Cardiac muscle cell (in vitro differentiated cells and primary cell): ENCODE data around the gene C2orf81. TPM values are rescaled to one million over a fixed set of nuclear protein-coding genes. Genes with fewer than 3 reads are reported as not detected.

Source experiments
- DNase-seq, 2 donors: peaks; one replicate each; pipeline versions ENCODE4 v3.0.0 to v3.0.0-alpha.2; 2010 to 2017; ENCODE audit warnings: low read depth in 1 of 2, low spot score in 1 of 2
- H3K27ac ChIP-seq: fragments of 200-600 bp; sonication (generic); 2 replicates; pipeline ENCODE4 v1.5.1; 2016
- H3K27me3 ChIP-seq: fragments of 200-600 bp; sonication (generic); 2 replicates; pipeline ENCODE4 v1.6.0; 2016; ENCODE audit warnings: control low read depth
- H3K36me3 ChIP-seq: fragments of 200-600 bp; sonication (generic); 2 replicates; pipeline ENCODE4 v1.5.1; 2016; ENCODE audit warnings: control low read depth
- H3K4me1 ChIP-seq: fragments of 200-600 bp; sonication (generic); 2 replicates; pipeline ENCODE4 v1.8.1; 2017; ENCODE audit warnings: low read depth, mild to moderate bottlenecking, mixed run types
- H3K4me3 ChIP-seq: fragments of 200-600 bp; sonication (generic); 2 replicates; pipeline ENCODE4 v1.5.1; 2016; ENCODE audit warnings: mild to moderate bottlenecking
- H3K9me3 ChIP-seq: fragments of 200-600 bp; sonication (generic); 2 replicates; pipeline ENCODE4 v1.5.1; 2017; ENCODE audit warnings: low read depth, mild to moderate bottlenecking, control low read depth
- polyA plus RNA-seq: library from polyadenylated mRNA; unstranded; fragments of >200 nt; fragmentation: Nextera tagmentation; extraction: Ambion mirVana; gene quantifications from 2 replicates; pipeline ENCODE4 v1.2.1, GENCODE V29; 2016
- total RNA-seq: library from RNA; depleted of rRNA; stranded (reverse); fragments of >200 nt; gene quantifications from 2 replicates; pipeline ENCODE4 v1.2.3, GENCODE V29; 2016
- TF ChIP-seq, protein P1 (sequence below): IDR thresholded peaks from 2 replicates; pipeline ENCODE4 v1.5.1; 2012; ENCODE audit warnings: low read depth, mild to moderate bottlenecking, low read length

C2orf81 gene
- total and polyA plus RNA-seq, 2 experiments from 2014 or later = 7.1 to 9.5 TPM

DNA sequence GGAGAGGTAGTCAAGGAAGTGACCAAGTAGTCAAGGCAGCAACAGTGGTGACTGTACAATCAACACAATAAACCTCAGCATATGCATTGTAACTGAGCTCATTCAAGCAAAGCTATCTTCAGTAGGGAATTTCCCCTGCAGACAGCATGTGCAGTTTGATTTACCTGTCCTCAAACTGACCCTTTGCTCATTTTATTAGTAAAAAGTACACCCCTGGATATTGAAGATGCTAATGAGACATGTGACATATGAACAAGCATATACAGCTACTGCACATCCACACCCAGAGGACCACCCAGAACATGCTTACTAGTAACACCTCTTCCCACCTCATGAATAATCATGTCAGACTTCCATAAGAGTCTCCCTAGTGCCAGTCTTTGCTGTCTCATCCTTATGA, 15.4 kb downstream of the C2orf81 start:
- H3K4me3 ChIP-seq = no peak overlapping the region
- no peaks in the 10 kb centered on the region for H3K36me3 ChIP-seq
- no peaks in the 10 kb centered on the region for H3K27me3 ChIP-seq
- no peaks in the 10 kb centered on the region for H3K4me1 ChIP-seq
- DNase-seq = no peak
- H3K27ac ChIP-seq = no peak overlapping the region
- TF ChIP-seq, protein P1, sequence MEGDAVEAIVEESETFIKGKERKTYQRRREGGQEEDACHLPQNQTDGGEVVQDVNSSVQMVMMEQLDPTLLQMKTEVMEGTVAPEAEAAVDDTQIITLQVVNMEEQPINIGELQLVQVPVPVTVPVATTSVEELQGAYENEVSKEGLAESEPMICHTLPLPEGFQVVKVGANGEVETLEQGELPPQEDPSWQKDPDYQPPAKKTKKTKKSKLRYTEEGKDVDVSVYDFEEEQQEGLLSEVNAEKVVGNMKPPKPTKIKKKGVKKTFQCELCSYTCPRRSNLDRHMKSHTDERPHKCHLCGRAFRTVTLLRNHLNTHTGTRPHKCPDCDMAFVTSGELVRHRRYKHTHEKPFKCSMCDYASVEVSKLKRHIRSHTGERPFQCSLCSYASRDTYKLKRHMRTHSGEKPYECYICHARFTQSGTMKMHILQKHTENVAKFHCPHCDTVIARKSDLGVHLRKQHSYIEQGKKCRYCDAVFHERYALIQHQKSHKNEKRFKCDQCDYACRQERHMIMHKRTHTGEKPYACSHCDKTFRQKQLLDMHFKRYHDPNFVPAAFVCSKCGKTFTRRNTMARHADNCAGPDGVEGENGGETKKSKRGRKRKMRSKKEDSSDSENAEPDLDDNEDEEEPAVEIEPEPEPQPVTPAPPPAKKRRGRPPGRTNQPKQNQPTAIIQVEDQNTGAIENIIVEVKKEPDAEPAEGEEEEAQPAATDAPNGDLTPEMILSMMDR = no peak
- no peaks in the 10 kb centered on the region for H3K9me3 ChIP-seq

DNA sequence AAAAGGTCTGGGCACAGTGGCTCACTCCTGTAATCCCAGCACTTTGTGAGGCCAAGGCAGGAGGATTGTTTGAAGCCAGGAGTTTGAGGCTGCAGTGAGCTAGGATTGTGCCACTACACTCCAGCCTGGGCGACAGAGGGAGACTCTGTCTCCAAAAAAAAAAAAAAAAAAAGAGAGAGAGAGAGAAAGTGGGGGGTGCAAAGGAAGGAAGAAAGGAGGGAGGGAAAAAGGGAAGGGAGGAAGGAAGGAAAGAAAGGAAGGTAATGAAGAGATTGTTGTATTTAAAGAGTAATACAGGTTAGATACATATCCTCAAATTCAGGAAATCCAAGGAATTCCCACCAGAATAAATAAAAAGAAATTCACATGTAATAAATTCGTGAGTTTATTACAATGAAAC, 19.5 kb downstream of the C2orf81 start:
- TF ChIP-seq, protein P1 = no peak
- Histone ChIP-seq H3K27ac (no peak overlapping the region), H3K4me3 (no peak overlapping the region), H3K36me3 (no peaks in the 10 kb centered on the region), H3K27me3 (no peaks in the 10 kb centered on the region), H3K9me3 (no peaks in the 10 kb centered on the region), H3K4me1 (no peaks in the 10 kb centered on the region)
- DNase-seq = no peak

DNA sequence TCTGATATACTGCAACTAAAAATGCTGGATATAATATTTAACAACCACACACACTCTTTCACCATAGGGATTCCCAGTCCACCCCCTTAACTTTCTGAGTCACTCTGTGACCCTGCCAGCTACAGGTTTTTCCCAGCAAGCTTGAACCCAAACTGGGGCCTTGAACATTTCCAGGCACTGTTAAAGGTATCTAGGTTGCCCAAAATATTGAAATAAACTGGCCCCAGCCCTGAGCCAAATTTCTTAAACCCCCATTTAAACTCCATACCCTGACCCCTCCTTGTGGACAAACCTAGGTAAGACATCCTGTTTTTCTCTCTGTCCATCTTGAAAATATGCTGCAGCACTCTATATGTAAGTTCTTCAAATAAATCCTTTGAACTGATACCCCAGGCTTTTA, 21.6 kb downstream of the C2orf81 start:
- DNase-seq = peak; percentile 46 to 56
- H3K36me3 ChIP-seq = no peaks in the 10 kb centered on the region
- no peak overlapping the region for H3K4me3 ChIP-seq
- no peaks in the 10 kb centered on the region for H3K9me3 ChIP-seq
- H3K27ac ChIP-seq = no peak overlapping the region
- no peaks in the 10 kb centered on the region for H3K4me1 ChIP-seq
- H3K27me3 ChIP-seq = no peaks in the 10 kb centered on the region
- TF ChIP-seq, protein P1 = peak; percentile 55

DNA sequence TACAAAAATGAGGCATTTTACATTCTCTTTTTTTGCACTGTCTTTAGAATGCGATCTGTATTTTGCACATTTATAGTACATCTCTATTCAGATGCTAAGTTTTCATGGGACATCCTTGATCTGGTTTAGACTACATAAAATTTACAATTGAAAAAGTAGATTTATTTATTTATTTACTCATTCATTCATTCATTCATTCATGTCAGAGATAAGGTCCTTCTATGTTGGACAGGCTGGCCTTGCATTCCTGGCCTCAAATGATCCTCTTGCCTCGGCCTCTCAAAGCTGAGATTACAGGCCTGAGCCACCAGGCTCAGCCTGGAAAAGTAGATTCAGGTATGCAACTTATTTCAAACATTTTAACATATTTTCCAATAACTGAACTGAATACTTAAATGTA, 25.3 kb downstream of the C2orf81 start:
- Histone ChIP-seq H3K27me3 (no peaks in the 10 kb centered on the region), H3K9me3 (no peaks in the 10 kb centered on the region), H3K27ac (no peak overlapping the region), H3K4me3 (no peak overlapping the region), H3K4me1 (no peaks in the 10 kb centered on the region), H3K36me3 (no peaks in the 10 kb centered on the region)
- TF ChIP-seq, protein P1 = no peak
- DNase-seq = no peak

DNA sequence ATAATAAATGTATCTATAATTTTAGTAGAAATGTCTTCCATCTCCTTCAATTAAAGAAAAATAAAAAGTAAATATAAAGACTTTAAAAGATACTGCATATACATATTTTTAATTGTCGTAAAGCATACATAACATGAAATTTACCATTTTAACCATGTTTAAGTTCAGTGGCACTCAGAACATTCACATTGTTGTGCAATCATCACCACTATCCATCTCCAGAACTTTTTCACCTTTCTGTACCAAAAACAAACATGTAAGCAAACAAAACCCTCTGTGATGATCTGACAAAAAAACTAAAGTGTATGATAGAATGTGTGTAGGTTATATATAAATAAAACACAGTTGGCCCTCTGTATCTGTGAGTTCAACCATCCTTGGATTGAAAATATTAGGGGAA, 27.9 kb downstream of the C2orf81 start:
- no peaks in the 10 kb centered on the region for H3K36me3 ChIP-seq
- DNase-seq = no peak

More for the DNA sequence above, 27.9 kb downstream of the C2orf81 start:
- Histone ChIP-seq H3K27ac (no peak overlapping the region), H3K9me3 (no peaks in the 10 kb centered on the region), H3K27me3 (no peaks in the 10 kb centered on the region), H3K4me1 (no peaks in the 10 kb centered on the region), H3K4me3 (no peak overlapping the region)
- TF ChIP-seq, protein P1 = no peak
